ENCODE measurements around the gene GARIN1A. TPM values are rescaled to one million over a fixed set of nuclear protein-coding genes. Genes with fewer than 3 reads are reported as not detected.

Gene GARIN1A
- polyA plus RNA-seq, 1 donor from 2014 or later: 2.8 TPM

GRCh38 chr7:128693373-128694015 is 21.4 kb downstream of the GARIN1A start:
- Histone ChIP-seq H3K9ac (ENCODE audit: low read length) (no peak overlapping the region), H3K9me2 (ENCODE audit: insufficient read depth, low read length) (no peaks in the 10 kb centered on the region)

GRCh38 chr7:128694738-128695137 is 22.6 kb downstream of the GARIN1A start:
- H3K27me3 ChIP-seq (ENCODE audit: insufficient read depth, low read depth, low read length): peaks cover 25% of the 10 kb centered on the region
- no peak for TF ChIP-seq SMC3 (conservative IDR thresholded peaks at IDR 0.05; ENCODE audit: poor library complexity)
- TF ChIP-seq EZH2 (IDR thresholded peaks at IDR 0.05; ENCODE audit: borderline replicate concordance, insufficient read depth, low read length, poor library complexity, severe bottlenecking): no peak
- no peak for TF ChIP-seq REST (IDR thresholded peaks at IDR 0.05; ENCODE audit: borderline replicate concordance)
- TF ChIP-seq RAD21 (conservative IDR thresholded peaks at IDR 0.05): no peak
- TF ChIP-seq MXI1 (conservative IDR thresholded peaks at IDR 0.05; ENCODE audit: poor library complexity, severe bottlenecking): no peak
- no peak for TF ChIP-seq TAF1 (IDR thresholded peaks at IDR 0.05; ENCODE audit: low read depth)
- no peak for TF ChIP-seq POLR2AphosphoS5 (IDR thresholded peaks at IDR 0.05)

More at GRCh38 chr7:128693373-128694015, 21.4 kb downstream of the GARIN1A start:
- no peaks in the 10 kb centered on the region for H3K36me3 ChIP-seq (ENCODE audit: insufficient read depth, low read length)
- TF ChIP-seq SMC3 (conservative IDR thresholded peaks at IDR 0.05; ENCODE audit: poor library complexity) (no peak), EP300 (conservative IDR thresholded peaks at IDR 0.05; ENCODE audit: poor library complexity, severe bottlenecking) (no peak), RAD21 (conservative IDR thresholded peaks at IDR 0.05) (no peak), REST (IDR thresholded peaks at IDR 0.05; ENCODE audit: borderline replicate concordance) (no peak), TAF1 (IDR thresholded peaks at IDR 0.05; ENCODE audit: low read depth) (no peak), POLR2AphosphoS5 (IDR thresholded peaks at IDR 0.05) (no peak), CTCF (IDR thresholded peaks at IDR 0.05; ENCODE audit: poor library complexity, severe bottlenecking) (no peak), EZH2 (IDR thresholded peaks at IDR 0.05; ENCODE audit: borderline replicate concordance, insufficient read depth, low read length, poor library complexity, severe bottlenecking) (no peak), MXI1 (conservative IDR thresholded peaks at IDR 0.05; ENCODE audit: poor library complexity, severe bottlenecking) (no peak)
- H3K79me2 ChIP-seq (replicated peaks; ENCODE audit: insufficient read depth, low read length): no peaks in the 10 kb centered on the region
- no peaks in the 10 kb centered on the region for H4K20me1 ChIP-seq (ENCODE audit: insufficient read depth)
- no peak overlapping the region for H3K4me2 ChIP-seq (ENCODE audit: low read length)
- no peak overlapping the region for H3K27ac ChIP-seq (ENCODE audit: low read length)
- no peak overlapping the region for H3K4me3 ChIP-seq (ENCODE audit: low read length)
- H3K9me3 ChIP-seq (ENCODE audit: low read length): no peaks in the 10 kb centered on the region
- H3F3A ChIP-seq (ENCODE audit: insufficient read depth, low read length, poor library complexity, severe bottlenecking): no peaks in the 10 kb centered on the region
- H3K27me3 ChIP-seq (ENCODE audit: insufficient read depth, low read depth, low read length): peaks cover 21% of the 10 kb centered on the region
- H2AFZ ChIP-seq (ENCODE audit: low read depth, low read length): no peak overlapping the region

More at GRCh38 chr7:128694738-128695137, 22.6 kb downstream of the GARIN1A start:
- H3K4me2 ChIP-seq (ENCODE audit: low read length): no peak overlapping the region
- no peaks in the 10 kb centered on the region for H3K79me2 ChIP-seq (replicated peaks; ENCODE audit: insufficient read depth, low read length)
- no peaks in the 10 kb centered on the region for H4K20me1 ChIP-seq (ENCODE audit: insufficient read depth)
- H3K27ac ChIP-seq (ENCODE audit: low read length): no peak overlapping the region
- H3K9ac ChIP-seq (ENCODE audit: low read length): no peak overlapping the region
- no peak overlapping the region for H2AFZ ChIP-seq (ENCODE audit: low read depth, low read length)
- no peaks in the 10 kb centered on the region for H3K9me2 ChIP-seq (ENCODE audit: insufficient read depth, low read length)
- H3K9me3 ChIP-seq (ENCODE audit: low read length): no peaks in the 10 kb centered on the region
- H3K4me3 ChIP-seq (ENCODE audit: low read length): no peak overlapping the region
- H3F3A ChIP-seq (ENCODE audit: insufficient read depth, low read length, poor library complexity, severe bottlenecking): no peaks in the 10 kb centered on the region
- no peaks in the 10 kb centered on the region for H3K36me3 ChIP-seq (ENCODE audit: insufficient read depth, low read length)

All from neural cell (in vitro differentiated cells).